Right lobe of liver (tissue), 6 donors: Measurements from ENCODE around the gene KCNMA1. TPM values are rescaled to one million over a fixed set of nuclear protein-coding genes. Genes with fewer than 3 reads are reported as not detected.

Experiments used
- ATAC-seq, 4 donors: fragments of 200-7000 bp; cut with Tn5 transposase; one replicate each; pipeline ENCODE4 v1.9.1; 2020; ENCODE audit warnings: mild to moderate bottlenecking in 4 of 4, moderate library complexity in 4 of 4
- DNase-seq, 3 donors: peaks; one replicate each; pipeline ENCODE4 v3.0.0-alpha.2; 2020
- H3K27ac ChIP-seq, 3 donors: fragments of 200-600 bp; one replicate each; pipeline ENCODE4 v1.8.0; 2022
- H3K27me3 ChIP-seq, 2 donors: fragments of 200-600 bp; one replicate each; pipeline ENCODE4 v1.8.0; 2022
- H3K36me3 ChIP-seq, 4 donors: fragments of 200-600 bp; sonication (generic) in 1 of 4; one replicate each; pipeline versions ENCODE4 v1.5.1 to v1.8.0; 2017 to 2022; ENCODE audit warnings: control low read depth in 1 of 4
- H3K4me1 ChIP-seq, 4 donors: fragments of 200-600 bp; sonication (generic) in 1 of 4; one replicate each; pipeline versions ENCODE4 v1.5.1 to v1.8.0; 2017 to 2022; ENCODE audit warnings: control low read depth in 1 of 4
- H3K4me3 ChIP-seq, 3 donors: fragments of 200-600 bp; one replicate each; pipeline ENCODE4 v1.8.0; 2022
- H3K9me3 ChIP-seq, 4 donors: fragments of 200-600 bp; sonication (generic) in 1 of 4; one replicate each; pipeline versions ENCODE4 v1.5.1 to v1.8.0; 2017 to 2022; ENCODE audit warnings: control low read depth in 1 of 4
- POLR2A ChIP-seq: fragments of 450-650 bp; IDR thresholded peaks from one replicate; pipeline ENCODE4 v1.6.1; 2017; ENCODE audit warnings: antibody characterized with exemption, mild to moderate bottlenecking
- WGBS: methylation state at CpG from one replicate; pipeline ENCODE4 v1.1.6; 2018; ENCODE audit warnings: low coverage, low lambda C conversion rate; ENCODE audit not compliant: insufficient coverage; ENCODE audit errors: missing lambda C conversion rate; 5-methylcytosine and 5-hydroxymethylcytosine counted together
- intact Hi-C, 2 donors: fragments of 100-400 bp; cut with DNase I; formaldehyde crosslinking; loops; one replicate each; pipeline versions ENCODE4 v1.11.2 to v1.14.1; 2022
- total RNA-seq, 6 experiments: library from RNA; depleted of rRNA in 2 of 6; stranded (reverse); fragments of >200 nt in 2 of 6; fragmentation: NEBNext Ultra II Directional in 3 of 6; extraction: Animal tissue kit (Norgen Biotek cat#: 25700) in 3 of 6; gene quantifications; one replicate each; pipeline versions ENCODE4 v1.1.0 to v1.2.4, GENCODE V29; 2016 to 2023
- TF ChIP-seq, protein P1 (sequence below), 4 donors: fragments of 200-600 bp in 3 of 4; fragments of 450-650 bp in 1 of 4; IDR thresholded peaks; one replicate each; pipeline versions ENCODE4 v1.5.1 to v1.8.0; 2016 to 2022; ENCODE audit warnings: antibody characterized with exemption in 4 of 4, mild to moderate bottlenecking in 2 of 4
- donor health status: DM: no; HTN: yes; CAD: no.
- donor health status: DM: no; HTN: no; CAD: no.
- donor health status: DM: no; HTN: no; CAD: no.
- donor health status: DM: no; HTN: yes; CAD: no.
- donor health status: DM: no; HTN: yes; CAD: no.

The KCNMA1 gene
- total RNA-seq, 6 experiments from 2014 or later: 5.7 to 48.0 (median 15.1) TPM

DNA sequence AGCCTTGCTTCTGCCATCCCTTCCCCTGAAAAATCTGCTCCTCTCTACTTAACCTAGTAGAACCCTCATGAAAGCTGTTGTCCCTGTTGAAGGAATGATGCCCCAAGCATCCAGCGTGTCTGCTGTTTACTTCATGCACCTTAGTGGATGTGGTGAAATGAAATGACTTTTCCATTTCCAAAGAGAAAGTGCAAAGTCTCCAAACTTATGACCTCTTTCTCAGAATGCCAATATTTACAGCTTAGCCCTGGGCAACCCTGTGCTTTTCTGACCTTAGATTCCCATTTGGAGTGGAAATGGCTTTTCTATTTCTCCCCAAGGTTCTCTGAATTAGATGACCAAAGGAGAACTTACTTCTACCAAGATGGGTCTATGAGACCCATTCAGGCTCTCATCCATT is 256.9 kb downstream of the KCNMA1 start:
- no peak overlapping the region for H3K4me3 ChIP-seq
- H3K4me1 ChIP-seq: peaks cover 0 to 45% (median 12%) of the 10 kb centered on the region in 4 donors
- WGBS: 22% methylated on average over 1 of the region's 1 CpG
- no peaks in the 10 kb centered on the region for H3K36me3 ChIP-seq
- DNase-seq: no peak
- intact Hi-C loops: no loop called here
- no peaks in the 10 kb centered on the region for H3K27me3 ChIP-seq
- TF ChIP-seq POLR2A: no peak
- TF ChIP-seq, protein P1, sequence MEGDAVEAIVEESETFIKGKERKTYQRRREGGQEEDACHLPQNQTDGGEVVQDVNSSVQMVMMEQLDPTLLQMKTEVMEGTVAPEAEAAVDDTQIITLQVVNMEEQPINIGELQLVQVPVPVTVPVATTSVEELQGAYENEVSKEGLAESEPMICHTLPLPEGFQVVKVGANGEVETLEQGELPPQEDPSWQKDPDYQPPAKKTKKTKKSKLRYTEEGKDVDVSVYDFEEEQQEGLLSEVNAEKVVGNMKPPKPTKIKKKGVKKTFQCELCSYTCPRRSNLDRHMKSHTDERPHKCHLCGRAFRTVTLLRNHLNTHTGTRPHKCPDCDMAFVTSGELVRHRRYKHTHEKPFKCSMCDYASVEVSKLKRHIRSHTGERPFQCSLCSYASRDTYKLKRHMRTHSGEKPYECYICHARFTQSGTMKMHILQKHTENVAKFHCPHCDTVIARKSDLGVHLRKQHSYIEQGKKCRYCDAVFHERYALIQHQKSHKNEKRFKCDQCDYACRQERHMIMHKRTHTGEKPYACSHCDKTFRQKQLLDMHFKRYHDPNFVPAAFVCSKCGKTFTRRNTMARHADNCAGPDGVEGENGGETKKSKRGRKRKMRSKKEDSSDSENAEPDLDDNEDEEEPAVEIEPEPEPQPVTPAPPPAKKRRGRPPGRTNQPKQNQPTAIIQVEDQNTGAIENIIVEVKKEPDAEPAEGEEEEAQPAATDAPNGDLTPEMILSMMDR (IDR thresholded peaks at IDR 0.05): no peak
- no peaks in the 10 kb centered on the region for H3K9me3 ChIP-seq
- H3K27ac ChIP-seq: peak overlapping the region in 1 of 3 donors; percentile 34
- peak; percentile 37 to 60 (median 58) for ATAC-seq

DNA sequence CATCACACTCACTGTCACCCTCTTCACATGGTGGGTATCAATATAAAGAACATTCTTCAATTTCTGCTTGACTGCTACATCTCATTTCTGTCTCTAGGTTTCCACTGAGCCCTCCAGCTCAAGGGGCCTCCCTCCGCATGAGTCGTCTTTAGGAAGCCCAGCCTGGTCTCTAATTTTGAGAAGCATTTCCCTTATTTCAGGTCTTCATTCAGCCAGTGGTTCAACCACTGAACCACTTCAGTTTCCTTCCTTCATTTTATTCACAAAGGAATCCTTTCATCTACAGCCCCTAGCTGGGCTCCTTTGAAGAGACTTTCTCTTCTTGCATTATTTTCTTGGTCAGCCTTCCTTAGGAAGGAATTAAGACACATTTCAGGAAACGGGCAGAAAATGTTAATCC is 257.4 kb downstream of the KCNMA1 start:
- 67% methylated on average over 3 of the region's 3 CpGs for WGBS
- Histone ChIP-seq H3K27me3 (no peaks in the 10 kb centered on the region), H3K9me3 (no peaks in the 10 kb centered on the region), H3K4me1 (peaks cover 0 to 45% (median 10%) of the 10 kb centered on the region in 4 donors), H3K27ac (peak overlapping the region in 1 of 3 donors; percentile 34), H3K4me3 (no peak overlapping the region), H3K36me3 (no peaks in the 10 kb centered on the region)
- no peak for ATAC-seq
- TF ChIP-seq, protein P1 (IDR thresholded peaks at IDR 0.05): no peak
- TF ChIP-seq POLR2A: no peak
- intact Hi-C loops: no loop called here
- DNase-seq: no peak

DNA sequence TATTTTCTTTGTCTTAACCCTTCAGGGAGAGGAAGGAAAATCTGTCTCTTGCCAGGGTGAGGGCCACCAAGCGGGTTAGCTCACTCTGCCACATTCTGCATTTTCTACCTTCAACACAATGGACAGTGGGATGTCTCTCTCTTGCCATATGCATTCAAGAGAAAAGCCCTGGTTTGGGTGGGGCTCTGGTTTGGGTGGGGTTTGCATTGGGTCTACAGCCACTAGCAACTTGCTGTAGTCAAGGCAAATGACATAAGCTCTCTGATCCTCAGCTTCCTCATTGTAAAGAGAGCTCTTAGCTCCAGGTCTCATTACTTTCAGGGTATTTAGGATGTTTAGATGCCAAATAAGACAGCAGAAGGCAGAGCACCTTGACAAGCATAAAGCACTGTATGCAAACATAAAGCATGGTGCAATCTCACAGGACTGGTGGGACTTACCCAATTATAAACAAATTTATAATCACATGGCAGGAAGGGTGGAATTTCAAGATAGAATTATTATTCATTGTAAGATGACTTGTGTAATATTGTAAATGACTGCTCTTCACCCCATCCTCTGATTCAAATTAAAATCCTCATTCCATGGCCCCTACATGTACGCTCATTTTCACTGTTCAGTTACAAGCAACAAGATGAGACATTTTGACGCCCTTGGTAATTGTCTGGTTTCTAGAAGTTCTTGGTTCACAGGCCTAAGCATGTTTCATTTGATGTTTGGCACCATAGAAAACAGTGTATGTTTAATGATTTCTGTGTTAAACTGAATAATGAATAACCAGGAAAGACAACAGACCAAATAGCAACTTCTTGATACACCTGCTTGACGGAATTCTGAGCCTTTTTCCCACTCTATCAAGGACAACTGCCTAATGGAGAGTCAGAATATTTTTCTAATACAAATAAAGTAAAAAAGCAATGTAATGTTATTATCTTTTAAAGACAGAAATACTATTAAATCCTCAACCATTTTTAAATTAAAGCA is 258.9 kb downstream of the KCNMA1 start:
- WGBS: 74% methylated on average over 4 of the region's 4 CpGs
- H3K9me3 ChIP-seq: no peaks in the 10 kb centered on the region
- peaks cover 0 to 45% (median 10%) of the 10 kb centered on the region in 4 donors for H3K4me1 ChIP-seq
- no peak for TF ChIP-seq POLR2A
- TF ChIP-seq, protein P1 (IDR thresholded peaks at IDR 0.05): no peak
- no peak for DNase-seq
- H3K36me3 ChIP-seq: no peaks in the 10 kb centered on the region
- H3K4me3 ChIP-seq: no peak overlapping the region
- peak overlapping the region in 1 of 3 donors; percentile 53 for H3K27ac ChIP-seq
- no peak for ATAC-seq
- no peaks in the 10 kb centered on the region for H3K27me3 ChIP-seq
- intact Hi-C loops: no loop called here

DNA sequence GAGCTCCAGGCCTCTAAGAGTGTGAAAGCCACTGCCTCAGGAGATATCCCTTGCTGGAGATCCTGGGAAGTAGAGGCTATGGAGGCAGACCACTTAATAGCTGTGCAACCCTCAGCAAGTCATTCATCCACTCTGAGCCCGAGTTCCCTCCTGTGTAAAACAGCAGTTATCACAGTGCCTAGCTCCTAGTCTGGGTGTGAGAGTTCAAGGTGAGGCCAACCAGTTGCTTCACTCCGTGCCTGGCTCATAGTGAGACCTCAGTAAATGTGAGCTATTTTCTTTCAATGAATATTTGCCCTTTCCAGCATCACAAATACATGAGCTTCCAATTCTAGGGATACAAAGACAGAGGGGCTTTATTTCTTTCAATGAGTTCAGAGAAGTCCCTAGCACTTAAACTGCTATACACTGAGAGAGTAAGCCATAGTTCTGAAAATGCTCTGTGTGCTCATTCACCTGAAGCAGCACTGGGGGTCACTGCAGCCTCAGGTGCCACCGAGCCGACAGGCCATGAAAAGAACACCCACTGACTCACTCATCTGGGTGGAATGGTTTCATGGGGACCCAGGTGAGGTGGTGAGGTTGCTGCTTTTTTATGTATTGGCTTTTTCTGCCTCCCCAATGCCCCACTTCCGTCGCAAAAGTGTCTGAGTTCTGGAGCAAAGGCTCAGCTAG is 259.8 kb downstream of the KCNMA1 start:
- ATAC-seq: peak; percentile 74 to 79 (median 76)

More for the DNA sequence above, 259.8 kb downstream of the KCNMA1 start:
- 58% methylated on average over 4 of the region's 6 CpGs for WGBS
- peak in 2 of 3 donors; percentile 55 to 65 for DNase-seq
- no peak overlapping the region for H3K4me3 ChIP-seq
- H3K36me3 ChIP-seq: no peaks in the 10 kb centered on the region
- peaks cover 0 to 49% (median 12%) of the 10 kb centered on the region in 4 donors for H3K4me1 ChIP-seq
- H3K9me3 ChIP-seq: no peaks in the 10 kb centered on the region
- H3K27me3 ChIP-seq: no peaks in the 10 kb centered on the region
- peak overlapping the region in 1 of 3 donors; percentile 53 for H3K27ac ChIP-seq
- TF ChIP-seq, protein P1 (IDR thresholded peaks at IDR 0.05): peak in 2 of 4 donors; percentile 10 to 13
- TF ChIP-seq POLR2A: no peak
- intact Hi-C loops: no loop called here
